ENCODE results near the gene TEX101. TPM values are rescaled to one million over a fixed set of nuclear protein-coding genes. Genes with fewer than 3 reads are reported as not detected.
"Not testable (repeated sequence)": the region's sequence is repeated elsewhere in the genome, so short reads cannot be mapped to it uniquely, and the experiment has no call there.

Gene TEX101
- total and polyA plus RNA-seq, 7 donors = 0.22 TPM; not detected in 6

GRCh38 chr19:43380008-43380407 is 34.7 kb upstream of the TEX101 start:
- 55 to 58% methylated on average over 14 of the region's 14 CpGs for WGBS, 2 donors
- peaks cover 0 to 20% (median 0%) of the 10 kb centered on the region in 3 donors for H3K27me3 ChIP-seq
- no peak for TF ChIP-seq EP300 (IDR thresholded peaks at IDR 0.05)
- TF ChIP-seq POLR2AphosphoS5 (IDR thresholded peaks at IDR 0.05) = no peak
- TF ChIP-seq, protein P1, sequence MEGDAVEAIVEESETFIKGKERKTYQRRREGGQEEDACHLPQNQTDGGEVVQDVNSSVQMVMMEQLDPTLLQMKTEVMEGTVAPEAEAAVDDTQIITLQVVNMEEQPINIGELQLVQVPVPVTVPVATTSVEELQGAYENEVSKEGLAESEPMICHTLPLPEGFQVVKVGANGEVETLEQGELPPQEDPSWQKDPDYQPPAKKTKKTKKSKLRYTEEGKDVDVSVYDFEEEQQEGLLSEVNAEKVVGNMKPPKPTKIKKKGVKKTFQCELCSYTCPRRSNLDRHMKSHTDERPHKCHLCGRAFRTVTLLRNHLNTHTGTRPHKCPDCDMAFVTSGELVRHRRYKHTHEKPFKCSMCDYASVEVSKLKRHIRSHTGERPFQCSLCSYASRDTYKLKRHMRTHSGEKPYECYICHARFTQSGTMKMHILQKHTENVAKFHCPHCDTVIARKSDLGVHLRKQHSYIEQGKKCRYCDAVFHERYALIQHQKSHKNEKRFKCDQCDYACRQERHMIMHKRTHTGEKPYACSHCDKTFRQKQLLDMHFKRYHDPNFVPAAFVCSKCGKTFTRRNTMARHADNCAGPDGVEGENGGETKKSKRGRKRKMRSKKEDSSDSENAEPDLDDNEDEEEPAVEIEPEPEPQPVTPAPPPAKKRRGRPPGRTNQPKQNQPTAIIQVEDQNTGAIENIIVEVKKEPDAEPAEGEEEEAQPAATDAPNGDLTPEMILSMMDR (IDR thresholded peaks at IDR 0.05) = no peak
- no peak for TF ChIP-seq POLR2A (IDR thresholded peaks at IDR 0.05)
- H3K4me3 ChIP-seq = no peak overlapping the region
- no peaks in the 10 kb centered on the region for H3K36me3 ChIP-seq
- H3K4me1 ChIP-seq = no peaks in the 10 kb centered on the region
- intact Hi-C loops (cut with DNase I) = no loop called here
- no peak for DNase-seq
- H3K27ac ChIP-seq = no peak overlapping the region
- no peaks in the 10 kb centered on the region for H3K9me3 ChIP-seq

DNA sequence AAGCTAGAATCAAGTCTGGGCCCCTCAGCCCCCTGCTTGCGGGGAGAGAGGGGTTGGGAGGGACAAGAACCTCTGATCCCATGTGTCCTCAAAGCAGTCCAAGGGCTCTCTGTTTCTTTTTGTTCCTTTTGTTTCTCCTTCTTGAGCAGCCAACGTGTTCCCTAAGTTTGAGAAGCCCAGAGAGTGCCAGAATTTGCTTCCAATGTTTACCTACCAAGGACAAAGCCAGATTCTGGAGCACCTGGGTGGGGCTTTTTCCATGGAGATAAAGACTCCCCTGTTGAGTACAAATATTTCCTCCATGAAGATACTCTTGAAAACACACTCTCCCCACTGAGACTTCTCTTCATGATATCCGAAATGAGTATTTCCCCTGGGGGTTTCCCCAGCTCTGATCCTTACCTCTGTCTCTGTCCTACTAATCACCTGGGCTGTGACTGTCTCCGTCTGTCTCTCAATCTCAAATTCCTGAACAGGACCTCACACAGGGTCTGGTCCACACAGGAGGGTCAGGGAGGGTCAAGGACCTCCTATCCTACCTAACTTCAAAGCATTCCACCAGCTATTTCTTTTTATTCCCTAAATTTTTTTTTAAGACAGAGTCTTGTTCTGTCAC is 33.8 kb upstream of the TEX101 start:
- 51 to 67% methylated on average over 4 of the region's 4 CpGs for WGBS, 2 donors
- peaks cover 0 to 20% (median 0%) of the 10 kb centered on the region in 3 donors for H3K27me3 ChIP-seq
- no peaks in the 10 kb centered on the region for H3K36me3 ChIP-seq
- no peak for DNase-seq
- intact Hi-C loops (cut with DNase I) = no loop called here
- H3K9me3 ChIP-seq = peaks cover 0 to under 1% (median 0%) of the 10 kb centered on the region in 4 donors
- no peak overlapping the region for H3K4me3 ChIP-seq
- TF ChIP-seq, protein P1 (IDR thresholded peaks at IDR 0.05) = no peak
- TF ChIP-seq EP300 (IDR thresholded peaks at IDR 0.05) (no peak), POLR2A (IDR thresholded peaks at IDR 0.05) (no peak)
- no peak overlapping the region for H3K27ac ChIP-seq
- no peaks in the 10 kb centered on the region for H3K4me1 ChIP-seq

GRCh38 chr19:43382586-43383216 is 32.0 kb upstream of the TEX101 start:
- DNase-seq; intact Hi-C loops (cut with DNase I): not testable (repeated sequence)

GRCh38 chr19:43383254-43383653 is 31.4 kb upstream of the TEX101 start:
- H3K4me1 ChIP-seq; intact Hi-C loops (cut with DNase I); H3K9me3 ChIP-seq; H3K36me3 ChIP-seq; H3K27ac ChIP-seq; H3K4me3 ChIP-seq; DNase-seq: not testable (repeated sequence)
- WGBS, 2 donors = 17 to 72% methylated on average over 7 of the region's 7 CpGs
- peaks cover 0 to 20% (median 0%) of the 10 kb centered on the region in 3 donors for H3K27me3 ChIP-seq

More at GRCh38 chr19:43382586-43383216, 32.0 kb upstream of the TEX101 start:
- peaks cover 0 to 20% (median 0%) of the 10 kb centered on the region in 3 donors for H3K27me3 ChIP-seq
- not testable (repeated sequence) for H3K9me3 ChIP-seq, H3K27ac ChIP-seq, H3K4me3 ChIP-seq, H3K4me1 ChIP-seq, H3K36me3 ChIP-seq
- 35 to 57% methylated on average over 12 of the region's 12 CpGs for WGBS, 2 donors

DNA sequence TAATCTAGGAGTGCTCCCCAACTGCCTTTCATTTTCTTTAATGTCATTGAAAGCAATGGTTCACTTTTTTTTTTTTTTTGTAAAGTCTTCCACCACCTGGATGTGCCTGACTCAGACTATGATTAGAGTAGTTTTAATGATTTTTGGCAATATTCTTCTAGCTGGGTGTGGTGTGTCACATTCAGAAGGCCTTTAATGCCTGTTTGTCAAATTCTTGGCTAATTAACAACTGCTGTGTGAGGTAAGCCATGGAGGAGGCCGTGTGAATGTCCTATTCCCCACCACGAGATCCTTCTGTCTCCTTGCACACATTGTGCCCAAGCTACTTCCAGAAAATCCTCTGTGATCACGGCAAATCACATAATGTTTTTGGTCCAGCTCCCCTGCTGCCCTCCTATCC is 30.9 kb upstream of the TEX101 start:
- DNase-seq; H3K27ac ChIP-seq; intact Hi-C loops (cut with DNase I); H3K36me3 ChIP-seq; H3K4me3 ChIP-seq; H3K4me1 ChIP-seq; H3K9me3 ChIP-seq: not testable (repeated sequence)
- H3K27me3 ChIP-seq = peaks cover 0 to 20% (median 0%) of the 10 kb centered on the region in 3 donors
- 46 to 70% methylated on average over 3 of the region's 3 CpGs for WGBS, 2 donors

DNA sequence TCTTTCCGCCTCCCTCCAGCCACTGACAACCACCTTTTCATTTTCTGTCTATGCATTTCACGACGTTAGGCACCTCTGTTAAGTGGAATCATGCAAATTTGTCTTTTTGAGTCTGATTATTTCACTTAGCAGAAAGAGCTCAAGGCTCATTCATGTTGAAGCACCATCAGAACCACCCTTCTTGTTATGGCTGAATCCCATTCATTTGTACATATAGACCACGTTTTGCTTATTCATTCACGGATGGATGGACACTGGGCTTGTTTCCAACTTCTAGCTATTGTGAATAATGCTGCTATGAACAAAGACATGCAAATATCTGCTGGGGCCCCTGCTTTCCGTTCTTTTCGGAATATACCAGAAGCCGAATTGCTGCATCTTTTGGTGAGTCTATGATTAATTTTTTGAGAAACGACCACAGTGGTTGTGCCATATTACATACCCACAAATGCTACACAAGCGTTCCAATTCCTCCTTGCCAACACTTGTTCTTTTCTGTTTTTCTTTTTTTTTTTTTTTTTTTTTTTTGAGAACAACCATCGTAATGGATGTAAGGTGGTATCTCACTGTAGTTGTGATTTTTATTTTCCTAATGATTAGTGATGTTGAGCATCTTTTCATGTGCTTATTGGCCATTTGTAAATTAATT is 23.7 kb upstream of the TEX101 start:
- 85 to 87% methylated on average over 11 of the region's 11 CpGs for WGBS, 2 donors
- not testable (repeated sequence) for H3K4me1 ChIP-seq, DNase-seq

DNA sequence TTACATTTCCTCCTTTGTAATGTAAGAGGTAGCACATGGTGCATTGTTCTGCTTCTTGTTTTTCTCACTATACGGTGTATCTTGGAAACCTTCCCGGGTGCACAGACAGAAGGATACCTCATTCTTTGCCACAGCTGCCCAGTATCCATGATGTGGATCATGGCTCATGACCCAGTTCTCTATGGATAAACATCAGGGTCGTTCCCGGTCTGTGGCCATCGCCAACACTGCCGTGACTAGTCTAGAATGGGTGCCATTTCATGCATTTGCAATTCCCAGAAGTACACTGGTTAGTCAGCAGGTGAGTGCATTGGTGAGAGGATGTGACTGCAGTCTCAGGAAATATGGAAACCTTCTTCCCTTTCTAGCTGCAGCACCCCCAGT is 23.1 kb upstream of the TEX101 start:
- H3K27ac ChIP-seq; H3K4me3 ChIP-seq; H3K4me1 ChIP-seq; intact Hi-C loops (cut with DNase I); H3K36me3 ChIP-seq; H3K9me3 ChIP-seq; DNase-seq; H3K27me3 ChIP-seq: not testable (repeated sequence)
- 88 to 89% methylated on average over 6 of the region's 6 CpGs for WGBS, 2 donors

More for the DNA sequence above, 23.7 kb upstream of the TEX101 start:
- H3K9me3 ChIP-seq; H3K27me3 ChIP-seq; H3K36me3 ChIP-seq; H3K4me3 ChIP-seq; intact Hi-C loops (cut with DNase I); H3K27ac ChIP-seq: not testable (repeated sequence)

DNA sequence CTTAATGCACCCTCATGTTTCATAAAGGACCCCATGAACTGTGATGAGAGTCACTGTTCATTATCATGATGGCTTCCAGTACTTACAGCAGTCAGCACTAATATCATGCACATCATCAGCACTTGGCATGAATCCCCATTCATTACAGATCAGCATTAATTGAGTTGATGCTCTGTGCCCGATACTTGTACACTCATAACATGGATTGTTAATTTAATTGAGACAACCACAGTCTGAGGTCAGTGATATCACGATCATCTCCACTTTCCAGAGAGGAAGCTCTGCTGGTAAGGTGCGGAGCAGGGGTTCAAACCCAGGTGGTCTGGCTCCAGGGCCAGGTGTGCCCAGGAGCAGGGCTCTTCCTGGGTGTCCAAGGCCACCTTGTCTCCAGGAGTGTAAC is 21.2 kb upstream of the TEX101 start:
- 28 to 79% methylated on average over 3 of the region's 3 CpGs for WGBS, 2 donors
- H3K4me1 ChIP-seq = not testable (repeated sequence)

More for the DNA sequence above, 21.2 kb upstream of the TEX101 start:
- H3K27me3 ChIP-seq; intact Hi-C loops (cut with DNase I); H3K9me3 ChIP-seq; DNase-seq; H3K36me3 ChIP-seq; H3K4me3 ChIP-seq; H3K27ac ChIP-seq: not testable (repeated sequence)

Measured in sigmoid colon (tissue), 7 donors.